HG02852 (cell line): ENCODE data around the gene ARHGEF19.
A peak's percentile ranks its signal among the peaks of the same experiment; 100 is the strongest.

Experiments
- ATAC-seq: cut with Tn5 transposase; IDR thresholded peaks from one replicate; pipeline ENCODE4 v1.9.1; 2021; ENCODE audit warnings: mild to moderate bottlenecking, moderate library complexity; ENCODE audit not compliant: unreplicated experiment

The ARHGEF19 gene

GRCh38 chr1:16244650-16245285 lies 32.3 kb upstream of the ARHGEF19 start:
- no peak for ATAC-seq

GRCh38 chr1:16243936-16244649 lies 31.6 kb upstream of the ARHGEF19 start:
- ATAC-seq, result no peak

- ATAC-seq, result no peak
Observed at GRCh38 chr1:16243215-16243610, 30.8 kb upstream of the ARHGEF19 start.

- no peak for ATAC-seq
Observed at GRCh38 chr1:16242556-16243214, 30.2 kb upstream of the ARHGEF19 start.

- ATAC-seq, result no peak
Observed at GRCh38 chr1:16241221-16241708, 28.8 kb upstream of the ARHGEF19 start.

GRCh38 chr1:16239972-16240491 lies 27.6 kb upstream of the ARHGEF19 start:
- ATAC-seq, result no peak

GRCh38 chr1:16237343-16237830 lies 24.9 kb upstream of the ARHGEF19 start:
- ATAC-seq, result no peak

GRCh38 chr1:16236511-16237342 lies 24.3 kb upstream of the ARHGEF19 start, which contains the start of gene CPLANE2:
TSS of gene CPLANE2 (minus strand) at chr1:16237183. CDS start at chr1:16236742, 441 bp downstream.
- ATAC-seq, result peak; percentile 87

- peak; percentile 34 for ATAC-seq
Observed at GRCh38 chr1:16235944-16236510, 23.6 kb upstream of the ARHGEF19 start.

- ATAC-seq, result no peak
Observed at GRCh38 chr1:16235347-16235746, 22.9 kb upstream of the ARHGEF19 start.

- no peak for ATAC-seq
Observed at GRCh38 chr1:16233431-16233830, 21.0 kb upstream of the ARHGEF19 start.

GRCh38 chr1:16232316-16232710 lies 19.9 kb upstream of the ARHGEF19 start:
- no peak for ATAC-seq

GRCh38 chr1:16231331-16232315 lies 19.2 kb upstream of the ARHGEF19 start:
- ATAC-seq, result no peak

GRCh38 chr1:16230744-16231143 lies 18.3 kb upstream of the ARHGEF19 start:
- no peak for ATAC-seq

- ATAC-seq, result no peak
Observed at GRCh38 chr1:16229976-16230740, 17.7 kb upstream of the ARHGEF19 start.

- no peak for ATAC-seq
Observed at GRCh38 chr1:16226490-16227179, 14.2 kb upstream of the ARHGEF19 start.

GRCh38 chr1:16226129-16226489 lies 13.7 kb upstream of the ARHGEF19 start:
- no peak for ATAC-seq

GRCh38 chr1:16224472-16224871 lies 12.0 kb upstream of the ARHGEF19 start:
- no peak for ATAC-seq
